IgD-negative memory B cell (primary cell): ENCODE results near the gene PAX6. TPM values are rescaled to one million over a fixed set of nuclear protein-coding genes. Genes with fewer than 3 reads are reported as not detected.

Source experiments
- H3K27ac Mint-ChIP-seq, 3 donors: one replicate each; pipeline ENCODE4 v1.8.0; 2020 to 2022; ENCODE audit warnings: mild to moderate bottlenecking in 3 of 3, mixed read lengths in 3 of 3, moderate library complexity in 1 of 3
- H3K27me3 Mint-ChIP-seq: one replicate; pipeline ENCODE4 v1.8.0; 2021; ENCODE audit warnings: mixed read lengths
- H3K36me3 Mint-ChIP-seq: one replicate; pipeline ENCODE4 v1.8.0; 2020; ENCODE audit warnings: mild to moderate bottlenecking, mixed read lengths
- H3K4me1 Mint-ChIP-seq, 3 donors: one replicate each; pipeline ENCODE4 v1.8.0; 2020 to 2022; ENCODE audit warnings: mixed read lengths in 3 of 3, mild to moderate bottlenecking in 1 of 3
- H3K4me3 Mint-ChIP-seq, 4 donors: one replicate each; pipeline ENCODE4 v1.8.0; 2020 to 2022; ENCODE audit warnings: mild to moderate bottlenecking in 4 of 4, mixed read lengths in 4 of 4, moderate library complexity in 3 of 4
- H3K9me3 Mint-ChIP-seq, 3 donors: one replicate each; pipeline ENCODE4 v1.8.0; 2020 to 2021; ENCODE audit warnings: mixed read lengths in 3 of 3, mild to moderate bottlenecking in 1 of 3
- polyA plus RNA-seq: library from polyadenylated mRNA; unstranded; fragments of 300-500 nt; fragmentation: Illumina TruSeq; gene quantifications from one replicate; pipeline ENCODE4 v1.2.3, GENCODE V29; 2021

PAX6 gene
- polyA plus RNA-seq, 1 donor from 2014 or later: not detected

GRCh38 chr11:31788085-31788484 is 23.0 kb downstream of the PAX6 start:
- no peak overlapping the region for H3K4me3 Mint-ChIP-seq
- no peaks in the 10 kb centered on the region for H3K36me3 Mint-ChIP-seq
- H3K9me3 Mint-ChIP-seq: peaks cover 0 to 4% (median 0%) of the 10 kb centered on the region in 3 donors
- no peaks in the 10 kb centered on the region for H3K27me3 Mint-ChIP-seq
- no peak overlapping the region for H3K27ac Mint-ChIP-seq
- H3K4me1 Mint-ChIP-seq: no peaks in the 10 kb centered on the region

- H3K4me3 Mint-ChIP-seq: no peak overlapping the region
- no peaks in the 10 kb centered on the region for H3K27me3 Mint-ChIP-seq
- H3K36me3 Mint-ChIP-seq: peaks cover 1% of the 10 kb centered on the region
- H3K4me1 Mint-ChIP-seq: no peaks in the 10 kb centered on the region
- no peak overlapping the region for H3K27ac Mint-ChIP-seq
- H3K9me3 Mint-ChIP-seq: peaks cover 0 to 3% (median 0%) of the 10 kb centered on the region in 3 donors
These were observed 24.0 kb downstream of the PAX6 start for GRCh38 chr11:31786996-31787685.

- no peak overlapping the region for H3K27ac Mint-ChIP-seq
- no peak overlapping the region for H3K4me3 Mint-ChIP-seq
- H3K4me1 Mint-ChIP-seq: no peaks in the 10 kb centered on the region
- peaks cover 3% of the 10 kb centered on the region for H3K36me3 Mint-ChIP-seq
- H3K27me3 Mint-ChIP-seq: no peaks in the 10 kb centered on the region
- H3K9me3 Mint-ChIP-seq: no peaks in the 10 kb centered on the region
These were observed 26.5 kb downstream of the PAX6 start for GRCh38 chr11:31784611-31785010.

GRCh38 chr11:31783252-31783651 is 27.9 kb downstream of the PAX6 start:
- Mint-ChIP-seq H3K27me3 (no peaks in the 10 kb centered on the region), H3K27ac (no peak overlapping the region), H3K4me1 (no peaks in the 10 kb centered on the region), H3K9me3 (no peaks in the 10 kb centered on the region), H3K4me3 (no peak overlapping the region), H3K36me3 (peaks cover 5% of the 10 kb centered on the region)

GRCh38 chr11:31782257-31782656 is 28.9 kb downstream of the PAX6 start:
- Mint-ChIP-seq H3K9me3 (peaks cover 0 to 3% (median 0%) of the 10 kb centered on the region in 3 donors), H3K27me3 (no peaks in the 10 kb centered on the region), H3K4me3 (no peak overlapping the region), H3K27ac (no peak overlapping the region), H3K4me1 (no peaks in the 10 kb centered on the region), H3K36me3 (peaks cover 8% of the 10 kb centered on the region)

- Mint-ChIP-seq H3K36me3 (peaks cover 8% of the 10 kb centered on the region), H3K9me3 (peaks cover 1 to 3% (median 3%) of the 10 kb centered on the region in 3 donors), H3K27me3 (no peaks in the 10 kb centered on the region), H3K27ac (no peak overlapping the region), H3K4me1 (no peaks in the 10 kb centered on the region), H3K4me3 (no peak overlapping the region)
These were observed 30.6 kb downstream of the PAX6 start for GRCh38 chr11:31780480-31780971.

- H3K27ac Mint-ChIP-seq: no peak overlapping the region
- H3K27me3 Mint-ChIP-seq: no peaks in the 10 kb centered on the region
- peaks cover 8% of the 10 kb centered on the region for H3K36me3 Mint-ChIP-seq
- no peak overlapping the region for H3K4me3 Mint-ChIP-seq
- H3K4me1 Mint-ChIP-seq: no peaks in the 10 kb centered on the region
- peaks cover 1 to 3% (median 3%) of the 10 kb centered on the region in 3 donors for H3K9me3 Mint-ChIP-seq
These were observed 31.0 kb downstream of the PAX6 start for GRCh38 chr11:31780078-31780477.

- Mint-ChIP-seq H3K9me3 (peaks cover 1 to 3% (median 3%) of the 10 kb centered on the region in 3 donors), H3K36me3 (peaks cover 8% of the 10 kb centered on the region), H3K27me3 (no peaks in the 10 kb centered on the region), H3K4me3 (no peak overlapping the region), H3K27ac (no peak overlapping the region), H3K4me1 (no peaks in the 10 kb centered on the region)
These were observed 31.7 kb downstream of the PAX6 start for GRCh38 chr11:31779374-31779791.

GRCh38 chr11:31772412-31772811 is 38.7 kb downstream of the PAX6 start:
- H3K4me3 Mint-ChIP-seq: peak overlapping the region in 1 of 4 donors; percentile 19
- no peak overlapping the region for H3K27ac Mint-ChIP-seq
- peaks cover 1 to 3% (median 2%) of the 10 kb centered on the region in 3 donors for H3K9me3 Mint-ChIP-seq
- H3K4me1 Mint-ChIP-seq: no peaks in the 10 kb centered on the region
- H3K36me3 Mint-ChIP-seq: peaks cover 12% of the 10 kb centered on the region
- H3K27me3 Mint-ChIP-seq: no peaks in the 10 kb centered on the region

- no peak overlapping the region for H3K4me3 Mint-ChIP-seq
- no peaks in the 10 kb centered on the region for H3K4me1 Mint-ChIP-seq
- no peaks in the 10 kb centered on the region for H3K27me3 Mint-ChIP-seq
- no peaks in the 10 kb centered on the region for H3K9me3 Mint-ChIP-seq
- H3K27ac Mint-ChIP-seq: no peak overlapping the region
- H3K36me3 Mint-ChIP-seq: peaks cover 11% of the 10 kb centered on the region
These were observed 41.0 kb downstream of the PAX6 start for GRCh38 chr11:31770011-31770700.

GRCh38 chr11:31768749-31769640 is 42.1 kb downstream of the PAX6 start:
- H3K27ac Mint-ChIP-seq: peak overlapping the region in 1 of 3 donors; percentile 46
- no peaks in the 10 kb centered on the region for H3K4me1 Mint-ChIP-seq
- H3K9me3 Mint-ChIP-seq: no peaks in the 10 kb centered on the region
- H3K36me3 Mint-ChIP-seq: peaks cover 11% of the 10 kb centered on the region
- no peak overlapping the region for H3K4me3 Mint-ChIP-seq
- no peaks in the 10 kb centered on the region for H3K27me3 Mint-ChIP-seq

GRCh38 chr11:31767685-31768084 is 43.4 kb downstream of the PAX6 start:
- no peak overlapping the region for H3K27ac Mint-ChIP-seq
- no peaks in the 10 kb centered on the region for H3K4me1 Mint-ChIP-seq
- H3K4me3 Mint-ChIP-seq: no peak overlapping the region
- peaks cover 8% of the 10 kb centered on the region for H3K36me3 Mint-ChIP-seq
- no peaks in the 10 kb centered on the region for H3K27me3 Mint-ChIP-seq
- H3K9me3 Mint-ChIP-seq: no peaks in the 10 kb centered on the region

- Mint-ChIP-seq H3K9me3 (no peaks in the 10 kb centered on the region), H3K4me1 (no peaks in the 10 kb centered on the region), H3K27me3 (no peaks in the 10 kb centered on the region), H3K4me3 (no peak overlapping the region), H3K27ac (no peak overlapping the region), H3K36me3 (peaks cover 4% of the 10 kb centered on the region)
These were observed 44.1 kb downstream of the PAX6 start for GRCh38 chr11:31767066-31767465.

- Mint-ChIP-seq H3K9me3 (no peaks in the 10 kb centered on the region), H3K27ac (no peak overlapping the region), H3K4me1 (no peaks in the 10 kb centered on the region), H3K4me3 (no peak overlapping the region), H3K27me3 (no peaks in the 10 kb centered on the region), H3K36me3 (no peaks in the 10 kb centered on the region)
These were observed 46.4 kb downstream of the PAX6 start for GRCh38 chr11:31764766-31765165.

- H3K36me3 Mint-ChIP-seq: no peaks in the 10 kb centered on the region
- no peaks in the 10 kb centered on the region for H3K4me1 Mint-ChIP-seq
- no peaks in the 10 kb centered on the region for H3K9me3 Mint-ChIP-seq
- no peaks in the 10 kb centered on the region for H3K27me3 Mint-ChIP-seq
- H3K4me3 Mint-ChIP-seq: no peak overlapping the region
- H3K27ac Mint-ChIP-seq: no peak overlapping the region
These were observed 46.9 kb downstream of the PAX6 start for GRCh38 chr11:31764261-31764660.
